AG09319 (cell line): Measurements from ENCODE around the gene TMEM132C.

Experiments used
- DNase-seq: peaks from one replicate; pipeline ENCODE4 v3.0.0-alpha.2; 2010; ENCODE audit warnings: low read depth; ENCODE audit errors: extremely low read depth
- TF ChIP-seq, protein P1 (sequence below): IDR thresholded peaks from 2 replicates; pipeline ENCODE4 v1.5.1; 2011; ENCODE audit warnings: low read depth, mild to moderate bottlenecking, inconsistent platforms, low read length, moderate library complexity

TMEM132C gene

GRCh38 chr12:128339126-128339520, 72.2 kb downstream of the TMEM132C start:
- DNase-seq: no peak
- TF ChIP-seq, protein P1, sequence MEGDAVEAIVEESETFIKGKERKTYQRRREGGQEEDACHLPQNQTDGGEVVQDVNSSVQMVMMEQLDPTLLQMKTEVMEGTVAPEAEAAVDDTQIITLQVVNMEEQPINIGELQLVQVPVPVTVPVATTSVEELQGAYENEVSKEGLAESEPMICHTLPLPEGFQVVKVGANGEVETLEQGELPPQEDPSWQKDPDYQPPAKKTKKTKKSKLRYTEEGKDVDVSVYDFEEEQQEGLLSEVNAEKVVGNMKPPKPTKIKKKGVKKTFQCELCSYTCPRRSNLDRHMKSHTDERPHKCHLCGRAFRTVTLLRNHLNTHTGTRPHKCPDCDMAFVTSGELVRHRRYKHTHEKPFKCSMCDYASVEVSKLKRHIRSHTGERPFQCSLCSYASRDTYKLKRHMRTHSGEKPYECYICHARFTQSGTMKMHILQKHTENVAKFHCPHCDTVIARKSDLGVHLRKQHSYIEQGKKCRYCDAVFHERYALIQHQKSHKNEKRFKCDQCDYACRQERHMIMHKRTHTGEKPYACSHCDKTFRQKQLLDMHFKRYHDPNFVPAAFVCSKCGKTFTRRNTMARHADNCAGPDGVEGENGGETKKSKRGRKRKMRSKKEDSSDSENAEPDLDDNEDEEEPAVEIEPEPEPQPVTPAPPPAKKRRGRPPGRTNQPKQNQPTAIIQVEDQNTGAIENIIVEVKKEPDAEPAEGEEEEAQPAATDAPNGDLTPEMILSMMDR: no peak

DNA sequence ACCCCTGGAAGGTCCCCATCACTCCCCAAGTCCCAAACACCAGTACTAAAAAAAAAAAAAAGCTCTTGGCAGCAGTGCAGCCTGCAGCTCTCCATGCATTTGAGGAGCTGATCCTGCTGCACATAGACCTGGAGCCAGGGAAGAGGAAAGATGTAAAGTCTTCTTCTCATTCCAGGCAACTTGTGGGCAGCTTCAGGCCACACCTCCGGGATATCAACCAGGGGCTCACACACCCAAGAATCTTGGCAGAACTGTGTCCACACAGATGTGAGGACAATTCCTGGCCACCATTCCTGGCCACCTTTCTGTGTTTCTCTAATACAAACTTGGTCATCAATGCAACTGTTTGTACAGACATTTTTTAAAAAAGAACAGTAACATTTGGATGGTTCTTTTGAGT, 72.7 kb downstream of the TMEM132C start:
- no peak for DNase-seq
- TF ChIP-seq, protein P1: no peak

GRCh38 chr12:128353301-128353700, 86.3 kb downstream of the TMEM132C start:
- DNase-seq: no peak
- TF ChIP-seq, protein P1: no peak

DNA sequence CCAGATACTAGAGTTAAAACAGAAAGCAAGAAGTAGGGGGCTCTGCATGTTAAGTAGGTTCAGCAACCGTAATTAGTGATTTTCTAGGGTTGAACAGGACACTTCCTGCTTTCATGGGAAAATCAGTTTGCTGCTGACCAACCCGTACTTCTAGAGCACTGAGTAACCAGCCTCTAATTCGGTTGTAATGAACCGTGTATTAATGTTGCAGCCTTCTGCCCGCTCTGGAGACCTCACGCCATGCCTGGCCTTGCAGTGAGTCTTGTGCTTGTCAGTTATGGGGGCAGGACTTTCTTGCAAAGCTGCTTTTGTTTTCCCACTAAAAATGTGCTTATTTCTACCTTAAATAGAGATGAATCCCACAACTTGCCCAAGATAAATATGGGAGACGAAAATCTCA, 89.6 kb downstream of the TMEM132C start:
- no peak for DNase-seq
- TF ChIP-seq, protein P1: no peak

DNA sequence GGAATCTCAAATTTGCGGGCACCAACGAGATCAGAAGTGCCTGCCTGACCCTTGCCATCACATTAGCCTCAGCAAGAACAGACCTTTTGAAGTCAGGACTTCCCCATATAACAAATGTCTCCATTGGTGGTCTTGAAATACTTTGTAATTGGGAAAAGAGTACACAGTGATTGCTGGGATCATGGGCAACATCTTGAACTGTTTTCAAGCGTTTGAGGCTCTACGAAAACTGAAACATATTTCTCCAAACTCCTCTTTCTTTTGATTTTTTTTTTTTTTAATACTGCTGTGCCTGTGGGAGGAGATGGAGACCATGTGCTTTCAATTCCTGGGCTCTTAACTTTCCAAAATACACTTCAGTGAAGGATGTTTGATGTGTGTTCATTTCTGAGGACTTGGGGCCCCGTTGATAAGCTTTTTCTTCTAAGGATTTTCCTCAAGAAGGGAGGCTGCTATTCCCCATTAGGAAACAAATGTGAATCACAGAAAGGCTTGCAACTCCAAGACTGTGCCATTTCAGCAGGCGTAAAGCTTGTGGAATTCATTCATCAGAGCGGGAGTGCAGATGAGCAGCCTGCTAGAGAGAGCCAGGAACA, 94.5 kb downstream of the TMEM132C start:
- TF ChIP-seq, protein P1: no peak
- DNase-seq: no peak

GRCh38 chr12:128365032-128365431, 98.1 kb downstream of the TMEM132C start:
- TF ChIP-seq, protein P1: no peak
- DNase-seq: no peak

DNA sequence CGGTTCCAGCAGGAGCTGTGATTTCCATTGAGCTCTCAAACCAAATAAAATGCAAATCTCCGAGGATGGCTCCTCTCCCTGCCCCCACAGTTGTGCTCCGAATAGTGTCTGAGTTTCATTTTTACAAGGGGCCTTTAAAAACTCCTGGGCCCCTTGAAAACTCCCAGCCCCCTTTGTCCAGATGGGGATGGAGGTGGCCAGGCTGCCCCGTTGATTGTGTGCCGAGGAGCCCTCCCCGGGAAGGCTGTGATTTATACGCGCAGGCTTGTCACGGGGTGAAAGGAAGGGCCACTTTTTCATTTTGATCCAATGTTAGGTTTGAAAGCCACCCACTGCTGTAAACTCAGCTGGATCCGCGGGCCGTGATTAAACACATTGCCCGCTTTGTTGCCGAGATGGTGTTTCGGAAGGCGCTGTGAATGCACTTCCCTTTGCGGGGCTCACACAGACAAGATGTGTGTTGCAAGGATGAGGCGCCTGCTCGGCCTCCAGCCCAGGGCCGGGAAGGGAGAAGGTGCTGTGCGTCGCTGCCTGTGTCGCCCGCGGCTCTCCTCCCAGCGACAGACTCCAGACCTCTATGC, 98.8 kb downstream of the TMEM132C start:
- TF ChIP-seq, protein P1: no peak
- no peak for DNase-seq
